B cell (primary cell): ENCODE results near the gene PMPCA. TPM values are rescaled to one million over a fixed set of nuclear protein-coding genes. Genes with fewer than 3 reads are reported as not detected.

Experiments
- ATAC-seq: fragments of 200-7000 bp; cut with Tn5 transposase; one replicate; pipeline ENCODE4 v1.10.0; 2021; ENCODE audit warnings: low read depth, mild to moderate bottlenecking, moderate number of reproducible peaks, moderate library complexity
- CTCF ChIA-PET: fragments of 350-600 bp; sonication (Branson Sonifier 250); formaldehyde crosslinking; loops from one replicate; lab custom pipeline; 2021; ENCODE audit warnings: antibody characterized with exemption, inconsistent platforms; lab: Charles Lee
- POLR2A ChIA-PET: fragments of 350-600 bp; sonication (Branson Sonifier 250); formaldehyde crosslinking; loops from one replicate; lab custom pipeline; 2021; ENCODE audit warnings: antibody characterized with exemption; lab: Charles Lee
- DNase-seq: peaks from one replicate; pipeline ENCODE4 v3.0.0; 2013
- H2AFZ ChIP-seq: 2 replicates; pipeline ENCODE4 v1.6.1; 2012; ENCODE audit warnings: mild to moderate bottlenecking, low read depth, low read length; ENCODE audit not compliant: insufficient read depth, poor library complexity, severe bottlenecking
- H3K27ac ChIP-seq, 2 donors: 1 replicate in 1 of 2; 2 replicates in 1 of 2; pipeline ENCODE4 v1.5.1; 2012 to 2013; ENCODE audit warnings: low read length in 2 of 2, mild to moderate bottlenecking in 2 of 2, moderate library complexity in 1 of 2
- H3K27me3 ChIP-seq, 4 experiments: fragments of 200-600 bp in 1 of 4; sonication (generic) in 1 of 4; replicated peaks in 1 of 4; 1 replicate in 2 of 4; 2 replicates in 2 of 4; pipeline versions ENCODE4 v1.6.1 to v1.7.0; 2013 to 2016; ENCODE audit warnings: low read length in 3 of 4, mild to moderate bottlenecking in 2 of 4, mixed read lengths in 1 of 4, moderate library complexity in 1 of 4; ENCODE audit not compliant: insufficient read depth in 4 of 4, control insufficient read depth in 3 of 4; ENCODE audit errors: control extremely low read depth in 1 of 4
- H3K36me3 ChIP-seq, 2 experiments: replicated peaks in 1 of 2; 1 replicate in 1 of 2; 2 replicates in 1 of 2; pipeline versions ENCODE4 v1.6.1 to v1.7.1; 2013; ENCODE audit warnings: low read length in 1 of 2; ENCODE audit not compliant: insufficient read depth in 2 of 2, control insufficient read depth in 1 of 2; ENCODE audit errors: control extremely low read depth in 1 of 2, extremely low read depth in 1 of 2
- H3K4me1 ChIP-seq, 2 donors: fragments of 200-600 bp in 1 of 2; sonication (generic) in 1 of 2; 1 replicate in 1 of 2; 2 replicates in 1 of 2; pipeline versions ENCODE4 v1.5.1 to v1.6.1; 2013 to 2017; ENCODE audit warnings: low read length in 2 of 2; ENCODE audit not compliant: control insufficient read depth in 2 of 2, insufficient read depth in 2 of 2
- H3K4me2 ChIP-seq: replicated peaks from 2 replicates; pipeline ENCODE3; 2012; ENCODE audit warnings: mild to moderate bottlenecking, low read depth, low read length; ENCODE audit not compliant: poor library complexity, severe bottlenecking
- H3K4me3 ChIP-seq, 5 experiments: fragments of 200-600 bp in 1 of 5; sonication (generic) in 1 of 5; 1 replicate in 3 of 5; 2 replicates in 2 of 5; pipeline versions ENCODE4 v1.5.1 to v1.7.0; 2011 to 2016; ENCODE audit warnings: low read length in 4 of 5, mild to moderate bottlenecking in 4 of 5, low read depth in 2 of 5, control low read depth in 1 of 5, moderate library complexity in 1 of 5; ENCODE audit not compliant: insufficient read depth in 1 of 5; ENCODE audit errors: control extremely low read depth in 1 of 5, extremely low read depth in 1 of 5
- H3K79me2 ChIP-seq: fragments of 200-600 bp; sonication (generic); one replicate; pipeline ENCODE4 v1.6.0; 2016; ENCODE audit warnings: low read length; ENCODE audit not compliant: control insufficient read depth, insufficient read depth
- H3K9ac ChIP-seq: fragments of 200-600 bp; sonication (generic); 2 replicates; pipeline ENCODE4 v1.6.1; 2017; ENCODE audit warnings: mild to moderate bottlenecking, low read length, moderate library complexity
- H3K9me3 ChIP-seq, 3 donors: one replicate each; pipeline versions ENCODE4 v1.6.1 to v1.7.1; 2013; ENCODE audit warnings: low read length in 2 of 3; ENCODE audit not compliant: control insufficient read depth in 2 of 3, insufficient read depth in 1 of 3; ENCODE audit errors: control extremely low read depth in 1 of 3
- H4K20me1 ChIP-seq: 2 replicates; pipeline ENCODE4 v1.6.0; 2012; ENCODE audit warnings: mild to moderate bottlenecking, low read length; ENCODE audit not compliant: insufficient read depth, control insufficient read depth, poor library complexity, severe bottlenecking
- H3K27ac Mint-ChIP-seq: one replicate; pipeline ENCODE4 v1.8.0; 2021; ENCODE audit warnings: mixed read lengths
- H3K27me3 Mint-ChIP-seq: one replicate; pipeline ENCODE4 v1.8.0; 2021; ENCODE audit warnings: mixed read lengths
- H3K4me1 Mint-ChIP-seq: one replicate; pipeline ENCODE4 v1.8.0; 2021; ENCODE audit warnings: mixed read lengths
- H3K4me3 Mint-ChIP-seq: one replicate; pipeline ENCODE4 v1.8.0; 2021; ENCODE audit warnings: mixed read lengths
- H3K9me3 Mint-ChIP-seq: one replicate; pipeline ENCODE4 v1.8.0; 2022; ENCODE audit warnings: mixed read lengths; ENCODE audit not compliant: insufficient read depth
- CTCF ChIP-seq: fragments of 200-600 bp; IDR thresholded peaks from one replicate; pipeline ENCODE4 v1.8.0; 2022; ENCODE audit warnings: antibody characterized with exemption, mild to moderate bottlenecking
- EZH2 ChIP-seq: IDR thresholded peaks from 2 replicates; pipeline ENCODE4 v1.6.1; 2012; ENCODE audit warnings: borderline replicate concordance, low read depth, mild to moderate bottlenecking, moderate library complexity, low read length; ENCODE audit not compliant: insufficient read depth, poor library complexity, severe bottlenecking
- WGBS: methylation state at CpG from one replicate; pipeline ENCODE4 v1.1.5; 2013; ENCODE audit warnings: missing lambda C conversion rate; ENCODE audit not compliant: insufficient coverage; 5-methylcytosine and 5-hydroxymethylcytosine counted together
- intact Hi-C: fragments of 100-400 bp; cut with micrococcal nuclease; formaldehyde crosslinking; loops from one replicate; pipeline ENCODE4 v1.10.0; 2022
- polyA plus RNA-seq: library from polyadenylated mRNA; depleted of rRNA; stranded (reverse); fragments of >200 nt; gene quantifications from 2 replicates; pipeline ENCODE4 v1.2.3, GENCODE V29; 2012
- total RNA-seq, 2 donors: library from RNA; stranded (reverse); fragments of 120-200 nt in 1 of 2; gene quantifications; 1 replicate in 1 of 2; 2 replicates in 1 of 2; pipeline versions ENCODE4 v1.2.3 to v1.2.4, GENCODE V29; 2013 to 2022

The PMPCA gene
- total and polyA plus RNA-seq, 2 donors (not counting 1 experiment from before 2014, with no cell fraction given) = 64.4 to 72.2 TPM

GRCh38 chr9:136426787-136427186 lies 16.3 kb downstream of the PMPCA start:
- Histone ChIP-seq H3K27ac (no peak overlapping the region), H3K36me3 (peaks cover 0 to 46% of the 10 kb centered on the region in 2 experiments), H3K27me3 (no peaks in the 10 kb centered on the region), H3K9me3 (no peaks in the 10 kb centered on the region), H2AFZ (no peak overlapping the region), H3K4me1 (no peaks in the 10 kb centered on the region), H4K20me1 (no peaks in the 10 kb centered on the region), H3K4me2 (no peak overlapping the region), H3K79me2 (no peaks in the 10 kb centered on the region), H3K4me3 (no peak overlapping the region), H3K9ac (no peak overlapping the region)
- no peak for ATAC-seq
- no peak overlapping the region for H3K27ac Mint-ChIP-seq
- intact Hi-C loops = no loop called here
- no peaks in the 10 kb centered on the region for H3K9me3 Mint-ChIP-seq
- no peak overlapping the region for H3K4me3 Mint-ChIP-seq
- H3K27me3 Mint-ChIP-seq = no peaks in the 10 kb centered on the region
- no peaks in the 10 kb centered on the region for H3K4me1 Mint-ChIP-seq
- CTCF ChIA-PET = no interaction called here
- DNase-seq = no peak
- POLR2A ChIA-PET = interaction anchor here (0.7 kb wide), 1 partner anchor 12 kb away, joined by 7 read pairs; no protein-coding TSS in a partner anchor
- TF ChIP-seq CTCF (no peak), EZH2 (no peak)
- 97% methylated on average over 10 of the region's 12 CpGs for WGBS

GRCh38 chr9:136429075-136429628 lies 18.7 kb downstream of the PMPCA start:
- Histone ChIP-seq H3K4me3 (no peak overlapping the region), H3K9ac (no peak overlapping the region), H3K27ac (no peak overlapping the region), H2AFZ (no peak overlapping the region), H3K4me1 (no peaks in the 10 kb centered on the region), H3K79me2 (peaks cover 4% of the 10 kb centered on the region), H4K20me1 (peaks cover 18% of the 10 kb centered on the region), H3K4me2 (no peak overlapping the region), H3K27me3 (no peaks in the 10 kb centered on the region), H3K36me3 (peaks cover 0 to 31% of the 10 kb centered on the region in 2 experiments), H3K9me3 (no peaks in the 10 kb centered on the region)
- Mint-ChIP-seq H3K27ac (no peak overlapping the region), H3K4me3 (no peak overlapping the region), H3K27me3 (no peaks in the 10 kb centered on the region), H3K9me3 (no peaks in the 10 kb centered on the region), H3K4me1 (no peaks in the 10 kb centered on the region)
- 92% methylated on average over 21 of the region's 21 CpGs for WGBS
- TF ChIP-seq CTCF = no peak
- DNase-seq (no peak), ATAC-seq (no peak)
- ChIA-PET CTCF (no interaction called here), POLR2A (no interaction called here)
- intact Hi-C loops = no loop called here
